Lower lobe of right lung (tissue), 2 donors: Measurements from ENCODE around the gene HSD3B2. TPM values are rescaled to one million over a fixed set of nuclear protein-coding genes. Genes with fewer than 3 reads are reported as not detected.

Source experiments
- ATAC-seq, 2 donors: fragments of 200-7000 bp; cut with Tn5 transposase; one replicate each; pipeline ENCODE4 v1.9.1; 2020 to 2022; ENCODE audit warnings: mild to moderate bottlenecking in 2 of 2, moderate library complexity in 2 of 2
- DNase-seq: peaks from one replicate; pipeline ENCODE4 v3.0.0-alpha.2; 2020
- H3K27ac ChIP-seq: fragments of 200-600 bp; one replicate; pipeline ENCODE4 v1.8.0; 2022
- H3K27me3 ChIP-seq: fragments of 200-600 bp; one replicate; pipeline ENCODE4 v1.8.0; 2022; ENCODE audit warnings: low read depth
- H3K36me3 ChIP-seq: fragments of 200-600 bp; one replicate; pipeline ENCODE4 v1.8.0; 2022; ENCODE audit warnings: mild to moderate bottlenecking
- H3K4me1 ChIP-seq: fragments of 200-600 bp; one replicate; pipeline ENCODE4 v1.8.0; 2022
- H3K4me3 ChIP-seq: fragments of 200-600 bp; one replicate; pipeline ENCODE4 v1.8.0; 2022; ENCODE audit warnings: mild to moderate bottlenecking
- H3K9me3 ChIP-seq: fragments of 200-600 bp; one replicate; pipeline ENCODE4 v1.8.0; 2022
- CTCF ChIP-seq: fragments of 200-600 bp; IDR thresholded peaks from one replicate; pipeline ENCODE4 v1.8.0; 2022; ENCODE audit warnings: antibody characterized with exemption, mild to moderate bottlenecking
- intact Hi-C: fragments of 100-400 bp; cut with DNase I; formaldehyde crosslinking; loops from one replicate; pipeline ENCODE4 v1.11.0; 2022
- total RNA-seq: library from RNA; stranded (reverse); fragmentation: NEBNext Ultra II Directional; extraction: Animal tissue kit (Norgen Biotek cat#: 25700); gene quantifications from one replicate; pipeline ENCODE4 v1.2.1, GENCODE V29; 2021
- donor health status: DM: no; HTN: yes; CAD: no; lungs with severe emphysema.

The HSD3B2 gene
- total RNA-seq, 1 donor from 2014 or later: not detected

- intact Hi-C loops: no loop called here
- ATAC-seq: no peak
- Histone ChIP-seq H3K9me3 (no peaks in the 10 kb centered on the region), H3K27me3 (no peaks in the 10 kb centered on the region), H3K4me1 (no peaks in the 10 kb centered on the region), H3K4me3 (no peak overlapping the region), H3K27ac (no peak overlapping the region), H3K36me3 (no peaks in the 10 kb centered on the region)
- DNase-seq: no peak
- TF ChIP-seq CTCF: no peak
Observed at GRCh38 chr1:119470958-119471357, 56.0 kb downstream of the HSD3B2 start.

DNA sequence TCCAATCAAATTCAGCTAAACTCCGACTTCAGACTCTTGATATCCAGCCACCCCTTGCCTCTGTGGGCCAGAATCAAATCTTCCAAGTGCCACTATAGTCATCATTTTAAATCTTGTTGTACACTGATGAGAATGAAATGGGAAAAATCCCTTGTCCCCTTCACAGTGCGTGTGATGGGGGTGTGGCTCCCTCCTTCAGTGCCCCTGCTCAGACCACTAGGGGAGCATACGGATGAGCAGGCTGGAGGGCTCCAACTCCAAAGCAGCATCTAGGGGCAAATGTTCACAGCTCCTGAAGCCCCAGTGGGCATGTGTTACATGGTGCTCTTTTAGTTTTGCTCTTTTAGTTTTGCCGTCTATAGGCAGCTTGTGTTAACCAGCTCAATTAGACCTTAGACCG, 56.6 kb downstream of the HSD3B2 start:
- Histone ChIP-seq H3K4me3 (no peak overlapping the region), H3K4me1 (no peaks in the 10 kb centered on the region), H3K27ac (no peak overlapping the region), H3K36me3 (no peaks in the 10 kb centered on the region), H3K9me3 (no peaks in the 10 kb centered on the region), H3K27me3 (no peaks in the 10 kb centered on the region)
- DNase-seq: no peak
- TF ChIP-seq CTCF: no peak
- intact Hi-C loops: no loop called here
- no peak for ATAC-seq

GRCh38 chr1:119472080-119472818, 57.3 kb downstream of the HSD3B2 start:
- H3K4me3 ChIP-seq: no peak overlapping the region

More at GRCh38 chr1:119472080-119472818, 57.3 kb downstream of the HSD3B2 start:
- Histone ChIP-seq H3K9me3 (no peaks in the 10 kb centered on the region), H3K36me3 (no peaks in the 10 kb centered on the region), H3K27me3 (no peaks in the 10 kb centered on the region), H3K4me1 (no peaks in the 10 kb centered on the region), H3K27ac (no peak overlapping the region)
- ATAC-seq (no peak), DNase-seq (no peak)
- TF ChIP-seq CTCF: no peak
- intact Hi-C loops: no loop called here

Other genes with a start within 250 kb of the HSD3B2 start
- not detected for gene HAO2, start 46.4 kb upstream of the HSD3B2 start, total RNA-seq
- gene HSD3B1, start 92.1 kb downstream of the HSD3B2 start, total RNA-seq: not detected
- 8.7 TPM for gene ZNF697, start 233.1 kb downstream of the HSD3B2 start, total RNA-seq